ACC112 (cell line): Measurements from ENCODE around the gene HAND1.

Source experiments
- H2AFZ ChIP-seq: fragments of 200-600 bp; sonication (generic); one replicate; pipeline ENCODE4 v1.6.0; 2017; ENCODE audit warnings: antibody characterized with exemption, low read length; ENCODE audit not compliant: unreplicated experiment
- H3K27ac ChIP-seq: fragments of 200-600 bp; sonication (generic); 2 replicates; pipeline ENCODE4 v1.5.1; 2014; ENCODE audit warnings: low read depth, mild to moderate bottlenecking, antibody characterized with exemption, low read length, moderate library complexity
- H3K27me3 ChIP-seq: fragments of 200-600 bp; sonication (generic); 2 replicates; pipeline ENCODE4 v1.6.1; 2014; ENCODE audit warnings: mild to moderate bottlenecking, antibody characterized with exemption, low read length, moderate library complexity, mixed read lengths; ENCODE audit not compliant: insufficient read depth
- H3K36me3 ChIP-seq: fragments of 200-600 bp; sonication (generic); 2 replicates; pipeline ENCODE4 v1.6.1; 2016; ENCODE audit warnings: mild to moderate bottlenecking, antibody characterized with exemption, low read length, moderate library complexity, mixed read lengths; ENCODE audit not compliant: insufficient read depth
- H3K4me1 ChIP-seq: fragments of 200-600 bp; sonication (generic); one replicate; pipeline ENCODE4 v1.6.1; 2016; ENCODE audit warnings: low read length, mixed read lengths; ENCODE audit not compliant: insufficient read depth, unreplicated experiment, control insufficient read depth
- H3K4me3 ChIP-seq: fragments of 200-600 bp; sonication (generic); 2 replicates; pipeline ENCODE4 v1.5.1; 2014; ENCODE audit warnings: mild to moderate bottlenecking, low read depth, low read length
- H3K79me2 ChIP-seq: fragments of 200-600 bp; sonication (generic); one replicate; pipeline ENCODE4 v1.6.0; 2016; ENCODE audit warnings: low read length; ENCODE audit not compliant: control insufficient read depth, unreplicated experiment, insufficient read depth

HAND1 gene

DNA sequence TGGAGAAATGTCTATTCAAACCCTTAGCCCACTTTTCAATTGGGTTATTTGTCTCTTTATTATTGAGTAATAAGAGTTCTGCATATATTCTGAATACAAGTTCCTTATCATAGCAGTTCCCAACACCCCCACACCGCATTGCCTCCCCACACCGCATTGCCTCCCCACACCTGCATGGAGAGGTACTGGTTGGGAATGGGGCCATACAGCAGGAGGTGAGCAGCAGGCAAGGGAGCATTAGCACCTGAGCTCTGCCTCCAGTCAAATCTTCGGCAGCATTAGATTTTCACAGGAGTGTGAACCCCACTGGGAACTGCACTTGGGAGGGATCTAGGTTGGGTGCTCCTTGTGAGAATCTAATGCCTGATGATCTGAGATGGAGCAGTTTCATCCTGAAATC lies 42.8 kb downstream of the HAND1 start:
- H3K79me2 ChIP-seq = no peaks in the 10 kb centered on the region
- H3K4me3 ChIP-seq = no peak overlapping the region
- no peak overlapping the region for H2AFZ ChIP-seq
- no peaks in the 10 kb centered on the region for H3K27me3 ChIP-seq
- peaks cover 4% of the 10 kb centered on the region for H3K4me1 ChIP-seq
- peaks cover 17% of the 10 kb centered on the region for H3K36me3 ChIP-seq
- H3K27ac ChIP-seq = no peak overlapping the region

GRCh38 chr5:154430961-154431630 lies 46.9 kb downstream of the HAND1 start:
- Histone ChIP-seq H3K4me1 (no peaks in the 10 kb centered on the region), H3K79me2 (no peaks in the 10 kb centered on the region), H3K36me3 (peaks cover 5% of the 10 kb centered on the region), H3K27ac (no peak overlapping the region), H3K27me3 (no peaks in the 10 kb centered on the region), H2AFZ (no peak overlapping the region), H3K4me3 (no peak overlapping the region)

DNA sequence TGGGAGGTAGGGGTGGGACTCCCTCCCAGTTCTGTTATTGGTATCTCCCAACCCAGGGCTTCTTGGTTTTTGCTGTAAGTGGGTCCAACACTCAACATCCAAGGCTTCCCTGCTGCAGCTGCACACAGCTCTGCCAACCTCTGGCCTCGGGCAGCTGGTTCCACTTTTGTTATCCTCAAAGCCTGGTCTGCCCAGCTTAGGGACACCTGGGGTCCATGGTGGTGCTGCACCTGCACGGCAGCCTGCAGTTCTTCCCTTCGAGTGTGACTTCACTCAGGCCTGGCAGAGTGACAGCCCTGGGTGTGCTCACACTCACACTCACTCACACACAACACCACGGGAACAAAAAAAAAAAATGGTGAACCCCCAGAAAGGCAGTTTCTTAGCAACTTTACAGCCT lies 47.6 kb downstream of the HAND1 start:
- H3K27me3 ChIP-seq = no peaks in the 10 kb centered on the region
- no peaks in the 10 kb centered on the region for H3K4me1 ChIP-seq
- no peak overlapping the region for H2AFZ ChIP-seq
- H3K36me3 ChIP-seq = no peaks in the 10 kb centered on the region
- H3K79me2 ChIP-seq = no peaks in the 10 kb centered on the region
- H3K27ac ChIP-seq = no peak overlapping the region
- H3K4me3 ChIP-seq = no peak overlapping the region

GRCh38 chr5:154429341-154429740 lies 48.7 kb downstream of the HAND1 start:
- no peak overlapping the region for H3K27ac ChIP-seq
- H3K27me3 ChIP-seq = no peaks in the 10 kb centered on the region
- H3K36me3 ChIP-seq = no peaks in the 10 kb centered on the region
- no peak overlapping the region for H2AFZ ChIP-seq
- no peaks in the 10 kb centered on the region for H3K79me2 ChIP-seq
- H3K4me3 ChIP-seq = no peak overlapping the region
- H3K4me1 ChIP-seq = no peaks in the 10 kb centered on the region

- no peak overlapping the region for H2AFZ ChIP-seq
- H3K27me3 ChIP-seq = no peaks in the 10 kb centered on the region
- H3K27ac ChIP-seq = no peak overlapping the region
- H3K4me1 ChIP-seq = no peaks in the 10 kb centered on the region
- H3K36me3 ChIP-seq = no peaks in the 10 kb centered on the region
- no peaks in the 10 kb centered on the region for H3K79me2 ChIP-seq
- no peak overlapping the region for H3K4me3 ChIP-seq
Measured at GRCh38 chr5:154428208-154428607, 49.8 kb downstream of the HAND1 start.
